Upper lobe of left lung (tissue), 4 donors: Measurements from ENCODE around the gene GABBR2.

Experiments used
- POLR2A ChIP-seq, 4 donors: fragments of 450-650 bp; IDR thresholded peaks; one replicate each; pipeline ENCODE4 v1.5.1; 2016 to 2017; ENCODE audit warnings: antibody characterized with exemption in 4 of 4, mild to moderate bottlenecking in 2 of 4
- TF ChIP-seq, protein P1 (sequence below), 6 experiments: fragments of 450-650 bp in 4 of 6; fragments of 200-600 bp in 2 of 6; sonication (generic) in 2 of 6; IDR thresholded peaks; one replicate each; pipeline ENCODE4 v1.5.1; 2016 to 2019; ENCODE audit warnings: antibody characterized with exemption in 6 of 6

- TF ChIP-seq, protein P1, sequence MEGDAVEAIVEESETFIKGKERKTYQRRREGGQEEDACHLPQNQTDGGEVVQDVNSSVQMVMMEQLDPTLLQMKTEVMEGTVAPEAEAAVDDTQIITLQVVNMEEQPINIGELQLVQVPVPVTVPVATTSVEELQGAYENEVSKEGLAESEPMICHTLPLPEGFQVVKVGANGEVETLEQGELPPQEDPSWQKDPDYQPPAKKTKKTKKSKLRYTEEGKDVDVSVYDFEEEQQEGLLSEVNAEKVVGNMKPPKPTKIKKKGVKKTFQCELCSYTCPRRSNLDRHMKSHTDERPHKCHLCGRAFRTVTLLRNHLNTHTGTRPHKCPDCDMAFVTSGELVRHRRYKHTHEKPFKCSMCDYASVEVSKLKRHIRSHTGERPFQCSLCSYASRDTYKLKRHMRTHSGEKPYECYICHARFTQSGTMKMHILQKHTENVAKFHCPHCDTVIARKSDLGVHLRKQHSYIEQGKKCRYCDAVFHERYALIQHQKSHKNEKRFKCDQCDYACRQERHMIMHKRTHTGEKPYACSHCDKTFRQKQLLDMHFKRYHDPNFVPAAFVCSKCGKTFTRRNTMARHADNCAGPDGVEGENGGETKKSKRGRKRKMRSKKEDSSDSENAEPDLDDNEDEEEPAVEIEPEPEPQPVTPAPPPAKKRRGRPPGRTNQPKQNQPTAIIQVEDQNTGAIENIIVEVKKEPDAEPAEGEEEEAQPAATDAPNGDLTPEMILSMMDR (IDR thresholded peaks at IDR 0.05) = no peak
- TF ChIP-seq POLR2A (IDR thresholded peaks at IDR 0.05) = no peak
These were observed 428.2 kb downstream of the GABBR2 start for GRCh38 chr9:98280574-98280973.
